GM10266 (cell line): Measurements from ENCODE around the gene GABRB3.

Experiments used
- DNase-seq: peaks from one replicate; pipeline ENCODE4 v3.0.0; 2012; ENCODE audit errors: extremely low spot score
- CTCF ChIP-seq: IDR thresholded peaks from 2 replicates; pipeline ENCODE4 v1.5.1; 2012; ENCODE audit warnings: mild to moderate bottlenecking, low read depth; ENCODE audit not compliant: control insufficient read depth, insufficient read depth; ENCODE audit errors: missing control alignments

The GABRB3 gene

GRCh38 chr15:26537663-26538062 is 235.2 kb downstream of the GABRB3 start:
- no peak for DNase-seq
- TF ChIP-seq CTCF: no peak

- DNase-seq: no peak
- TF ChIP-seq CTCF: no peak
Measured at GRCh38 chr15:26531489-26531888, 241.4 kb downstream of the GABRB3 start.

GRCh38 chr15:26525096-26525495 is 247.8 kb downstream of the GABRB3 start:
- no peak for TF ChIP-seq CTCF
- DNase-seq: no peak

- no peak for TF ChIP-seq CTCF
- no peak for DNase-seq
Measured at GRCh38 chr15:26521691-26522198, 251.1 kb downstream of the GABRB3 start.

GRCh38 chr15:26521130-26521529 is 251.7 kb downstream of the GABRB3 start:
- DNase-seq: no peak
- TF ChIP-seq CTCF: no peak

GRCh38 chr15:26518885-26519284 is 254.0 kb downstream of the GABRB3 start:
- DNase-seq: no peak
- no peak for TF ChIP-seq CTCF

GRCh38 chr15:26516102-26516980 is 256.5 kb downstream of the GABRB3 start:
- TF ChIP-seq CTCF: no peak
- no peak for DNase-seq
